ENCODE measurements around the gene TBL3. TPM values are rescaled to one million over a fixed set of nuclear protein-coding genes. Genes with fewer than 3 reads are reported as not detected.
A peak's percentile ranks its signal among the peaks of the same experiment; 100 is the strongest.

Gene TBL3
- total RNA-seq, 1 experiment from 2014 or later, result 51.3 TPM

DNA sequence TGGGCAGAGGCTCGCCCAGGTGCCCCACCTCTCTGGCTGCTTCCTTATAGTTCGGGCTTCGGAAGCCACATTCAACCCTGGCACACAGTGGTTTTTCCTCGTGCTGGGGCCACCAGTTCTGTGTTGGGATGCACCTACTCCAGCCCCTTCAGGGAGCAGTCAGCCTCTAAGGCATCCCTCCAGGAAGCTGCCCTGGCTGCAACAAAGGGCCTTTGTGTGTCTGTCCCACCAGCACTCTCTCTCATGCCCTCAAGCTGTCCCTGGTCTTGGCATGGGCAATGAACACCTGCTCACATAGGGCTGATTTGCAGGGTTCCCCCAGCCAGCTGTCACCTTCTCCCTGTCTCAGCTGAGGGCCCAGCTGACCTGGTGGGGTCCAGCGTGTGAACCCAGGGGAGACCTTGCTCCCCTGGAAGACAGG is 10.2 kb downstream of the TBL3 start:
- intact Hi-C loops (cut with micrococcal nuclease; ENCODE audit: unreplicated experiment), result loop anchor here (5.0 kb wide), 2 partner anchors 65 to 160 kb away; partner anchors contain the start of genes NTHL1 and TSC2
- TF ChIP-seq, protein P1, sequence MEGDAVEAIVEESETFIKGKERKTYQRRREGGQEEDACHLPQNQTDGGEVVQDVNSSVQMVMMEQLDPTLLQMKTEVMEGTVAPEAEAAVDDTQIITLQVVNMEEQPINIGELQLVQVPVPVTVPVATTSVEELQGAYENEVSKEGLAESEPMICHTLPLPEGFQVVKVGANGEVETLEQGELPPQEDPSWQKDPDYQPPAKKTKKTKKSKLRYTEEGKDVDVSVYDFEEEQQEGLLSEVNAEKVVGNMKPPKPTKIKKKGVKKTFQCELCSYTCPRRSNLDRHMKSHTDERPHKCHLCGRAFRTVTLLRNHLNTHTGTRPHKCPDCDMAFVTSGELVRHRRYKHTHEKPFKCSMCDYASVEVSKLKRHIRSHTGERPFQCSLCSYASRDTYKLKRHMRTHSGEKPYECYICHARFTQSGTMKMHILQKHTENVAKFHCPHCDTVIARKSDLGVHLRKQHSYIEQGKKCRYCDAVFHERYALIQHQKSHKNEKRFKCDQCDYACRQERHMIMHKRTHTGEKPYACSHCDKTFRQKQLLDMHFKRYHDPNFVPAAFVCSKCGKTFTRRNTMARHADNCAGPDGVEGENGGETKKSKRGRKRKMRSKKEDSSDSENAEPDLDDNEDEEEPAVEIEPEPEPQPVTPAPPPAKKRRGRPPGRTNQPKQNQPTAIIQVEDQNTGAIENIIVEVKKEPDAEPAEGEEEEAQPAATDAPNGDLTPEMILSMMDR (conservative IDR thresholded peaks at IDR 0.05), result no peak
- no peak for TF ChIP-seq EZH2 (IDR thresholded peaks at IDR 0.05; ENCODE audit: low read depth)
- Histone ChIP-seq H3K27me3 (ENCODE audit: insufficient read depth, low read depth) (no peaks in the 10 kb centered on the region), H3K9me2 (ENCODE audit: insufficient read depth) (no peaks in the 10 kb centered on the region), H4K20me1 (ENCODE audit: insufficient read depth) (0 out of 2 replicates have a peak, but pooled peaks cover 5% of the 10 kb centered on the region), H3F3A (ENCODE audit: insufficient read depth, low read depth) (peaks cover 63% of the 10 kb centered on the region), H2AFZ (no peak overlapping the region), H3K79me2 (ENCODE audit: low read depth) (peaks cover 17% of the 10 kb centered on the region), H3K4me2 (peak overlapping the region; percentile 99), H3K4me1 (replicated peaks; ENCODE audit: insufficient read depth) (peaks cover 66% of the 10 kb centered on the region), H3K36me3 (ENCODE audit: low read depth) (peaks cover 3% of the 10 kb centered on the region; the same call in 1 of the 2 replicates), H3K27ac (no peak overlapping the region), H3K4me3 (no peak overlapping the region), H3K9me3 (ENCODE audit: insufficient read depth, low read depth) (no peaks in the 10 kb centered on the region)
- ChIA-PET POLR2A (ENCODE audit: unreplicated experiment) (interaction anchor here (0.6 kb wide), 2 partner anchors 68 to 159 kb away, joined by 5 to 12 read pairs; no protein-coding TSS in a partner anchor), CTCF (interaction anchor here (0.6 to 1.5 kb wide), 2 partner anchors 159 to 177 kb away, joined by 3 to 13 read pairs; no protein-coding TSS in a partner anchor)
- DNase-seq, result peak; percentile 62 to 85
- no TSS peak for BruUV-seq (replicated peaks)

DNA sequence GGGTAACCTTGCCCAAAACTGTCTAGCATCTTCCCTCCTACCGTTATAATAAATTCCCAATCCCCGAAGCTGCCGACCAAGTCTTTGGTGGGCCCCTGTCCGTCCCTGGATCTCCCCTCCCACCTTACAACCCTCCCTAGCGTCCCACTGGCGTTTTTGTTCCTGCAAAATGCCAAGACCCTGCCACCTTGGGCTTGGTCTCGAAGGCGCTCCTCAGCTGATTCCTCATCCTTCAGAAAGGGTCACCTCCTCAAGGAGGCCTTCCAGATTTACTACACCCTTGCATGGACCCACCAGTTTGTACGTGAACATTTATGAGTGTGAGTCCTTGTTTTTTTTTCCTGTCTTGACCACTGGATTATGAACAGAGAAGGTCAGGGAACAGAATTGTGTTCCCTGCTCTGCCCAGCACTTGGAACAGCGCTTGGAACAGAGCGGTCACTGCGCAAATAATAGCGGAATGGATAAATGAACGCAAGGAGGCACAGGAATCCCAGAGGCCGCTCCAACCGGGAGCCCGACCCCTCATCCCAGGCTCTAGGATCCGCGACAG is 11.2 kb downstream of the TBL3 start:
- 0 out of 2 replicates have a peak, but pooled peaks cover 5% of the 10 kb centered on the region for H4K20me1 ChIP-seq (ENCODE audit: insufficient read depth)
- peaks cover 66% of the 10 kb centered on the region for H3F3A ChIP-seq (ENCODE audit: insufficient read depth, low read depth)
- H3K4me3 ChIP-seq, result peak overlapping the region; percentile 93; the same call in 1 of the 2 replicates
- POLR2A ChIA-PET (ENCODE audit: unreplicated experiment), result no interaction called here
- no peak for TF ChIP-seq EZH2 (IDR thresholded peaks at IDR 0.05; ENCODE audit: low read depth)
- TF ChIP-seq, protein P1 (conservative IDR thresholded peaks at IDR 0.05), result no peak
- H3K36me3 ChIP-seq (ENCODE audit: low read depth), result no peaks in the 10 kb centered on the region; the same call in 1 of the 2 replicates
- no peaks in the 10 kb centered on the region for H3K9me2 ChIP-seq (ENCODE audit: insufficient read depth)
- peak overlapping the region; percentile 93 for H3K4me2 ChIP-seq
- peaks cover 66% of the 10 kb centered on the region for H3K4me1 ChIP-seq (replicated peaks; ENCODE audit: insufficient read depth)
- CTCF ChIA-PET, result interaction anchor here (1.5 kb wide), 1 partner anchor 157 kb away, joined by 3 read pairs; no protein-coding TSS in a partner anchor
- intact Hi-C loops (cut with micrococcal nuclease; ENCODE audit: unreplicated experiment), result loop anchor here (5.0 kb wide), 2 partner anchors 64 to 159 kb away; partner anchors contain the start of genes NTHL1 and TSC2
- no TSS peak for BruUV-seq (replicated peaks)
- H3K79me2 ChIP-seq (ENCODE audit: low read depth), result peaks cover 17% of the 10 kb centered on the region
- H2AFZ ChIP-seq, result peak overlapping the region; percentile 81; the same call in 1 of the 2 replicates
- no peaks in the 10 kb centered on the region for H3K27me3 ChIP-seq (ENCODE audit: insufficient read depth, low read depth)
- no peaks in the 10 kb centered on the region for H3K9me3 ChIP-seq (ENCODE audit: insufficient read depth, low read depth)
- no peak overlapping the region for H3K27ac ChIP-seq
- DNase-seq, result no peak

DNA sequence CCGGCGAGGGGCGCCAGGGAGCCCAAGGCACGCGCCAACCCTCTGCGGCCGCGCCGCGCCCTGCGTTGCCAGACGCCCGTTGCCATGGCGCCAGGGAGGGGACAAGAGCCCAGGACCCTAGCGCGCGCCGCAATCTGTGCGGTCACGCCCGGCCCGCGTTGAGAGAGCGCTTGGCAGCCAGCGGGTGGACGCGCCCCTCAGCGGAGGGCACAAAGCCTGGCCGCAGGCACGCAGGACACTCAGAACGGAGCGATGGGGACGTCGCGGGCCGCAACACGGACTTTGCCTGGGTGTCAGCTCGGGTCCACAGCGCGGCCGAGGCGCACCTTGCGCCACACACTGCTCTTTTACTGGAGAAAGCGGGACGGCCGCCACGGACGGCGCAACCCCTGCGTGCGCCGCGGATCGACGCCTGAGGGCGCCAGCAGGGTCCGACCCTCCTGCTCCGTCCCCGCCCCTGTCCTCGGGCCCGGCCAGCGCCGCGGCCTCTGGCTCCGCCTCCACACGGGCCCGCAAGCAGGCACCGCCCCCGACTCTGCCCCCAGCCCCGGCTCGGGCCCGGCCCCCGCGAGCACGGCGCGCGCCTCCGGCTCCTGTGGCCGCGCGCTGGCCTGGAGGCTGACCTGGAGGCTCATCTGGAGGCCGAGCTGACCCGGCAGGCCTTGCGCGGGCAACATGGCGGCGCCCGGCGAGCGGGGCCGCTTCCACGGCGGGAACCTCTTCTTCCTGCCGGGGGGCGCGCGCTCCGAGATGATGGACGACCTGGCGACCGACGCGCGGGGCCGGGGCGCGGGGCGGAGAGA is 11.9 kb downstream of the TBL3 start, which contains the start of gene GFER:
Gene GFER (plus strand): TSS at position 650 of the 803 bp plus-strand sequence. CDS start 26 bp downstream, at position 676.
- intact Hi-C loops (cut with micrococcal nuclease; ENCODE audit: unreplicated experiment), result loop anchor here (2.0 to 5.0 kb wide), 3 partner anchors 25 to 159 kb away; partner anchors contain the start of genes NTHL1, TSC2 and ZNF598
- H3K27me3 ChIP-seq (ENCODE audit: insufficient read depth, low read depth), result no peaks in the 10 kb centered on the region
- H3K4me1 ChIP-seq (replicated peaks; ENCODE audit: insufficient read depth), result peaks cover 67% of the 10 kb centered on the region
- H4K20me1 ChIP-seq (ENCODE audit: insufficient read depth), result 0 out of 2 replicates have a peak, but pooled peaks cover 2% of the 10 kb centered on the region
- no TSS peak for BruUV-seq (replicated peaks)
- no peaks in the 10 kb centered on the region for H3K9me3 ChIP-seq (ENCODE audit: insufficient read depth, low read depth)
- peaks cover 66% of the 10 kb centered on the region for H3F3A ChIP-seq (ENCODE audit: insufficient read depth, low read depth)
- no peaks in the 10 kb centered on the region; the same call in 1 of the 2 replicates for H3K36me3 ChIP-seq (ENCODE audit: low read depth)
- no peaks in the 10 kb centered on the region for H3K9me2 ChIP-seq (ENCODE audit: insufficient read depth)
- H3K27ac ChIP-seq, result no peak within 1 kb of the TSS
- peak within 1 kb of the TSS; percentile 93 for H3K4me3 ChIP-seq
- H2AFZ ChIP-seq, result peak within 1 kb of the TSS; percentile 83
- H3K4me2 ChIP-seq, result peak within 1 kb of the TSS; percentile 93
- H3K79me2 ChIP-seq (ENCODE audit: low read depth), result peaks cover 17% of the 10 kb centered on the region
- TF ChIP-seq EZH2 (IDR thresholded peaks at IDR 0.05; ENCODE audit: low read depth), result no peak
- TF ChIP-seq, protein P1 (conservative IDR thresholded peaks at IDR 0.05), result no peak; the same call in 1 of the 2 replicates
- POLR2A ChIA-PET (ENCODE audit: unreplicated experiment), result interaction anchor here (0.6 to 0.7 kb wide), 3 partner anchors 27 to 172 kb away, joined by 3 to 5 read pairs (median 3); partner anchors contain the start of gene TRAF7
- peak; percentile 73 to 98 for DNase-seq
- CTCF ChIA-PET, result no interaction called here
